HepG2 (cell line): Measurements from ENCODE around the gene NPB. TPM values are rescaled to one million over a fixed set of nuclear protein-coding genes. Genes with fewer than 3 reads are reported as not detected.

Experiments used
- ATAC-seq: fragments of 200-7000 bp; cut with Tn5 transposase; 3 replicates; pipeline ENCODE4 v1.9.1; 2020; ENCODE audit warnings: mild to moderate bottlenecking, moderate library complexity
- BruUV-seq: library from RNA; stranded (reverse); fragments of 400-500 nt; replicated peaks from 2 replicates; lab custom pipeline; 2021; lab: Mats Ljungman, UMichigan
- CTCF ChIA-PET: fragments of 300-600 bp; formaldehyde crosslinking; extraction: SDS; loops from one replicate; lab custom pipeline; 2021; ENCODE audit warnings: low total read pairs, inconsistent platforms, low intra/inter-chr PET ratio; lab: Yijun Ruan, JAX
- POLR2A ChIA-PET: fragments of 350-600 bp; sonication (Branson Sonifier 250); formaldehyde crosslinking; loops from one replicate; lab custom pipeline; 2020; ENCODE audit warnings: antibody characterized with exemption, inconsistent platforms; lab: Yijun Ruan, JAX
- DNase-seq: peaks from one replicate; pipeline ENCODE4 v3.0.0-alpha.2; 2015; ENCODE audit warnings: low spot score
- FAIRE-seq: peaks from 3 replicates; lab custom pipeline; 2011; peaks lifted over from hg19 to GRCh38; lab: Jason Lieb, UNC
- H2AFZ ChIP-seq: one replicate; pipeline ENCODE4 v1.6.1; 2011; ENCODE audit warnings: low read length, inconsistent platforms
- H3K27ac ChIP-seq: fragments of 300-600 bp; 3 replicates; pipeline ENCODE4 v1.8.0; 2011; ENCODE audit warnings: mixed run types, mild to moderate bottlenecking, mixed read lengths, low read length, inconsistent platforms; ENCODE audit not compliant: insufficient read depth; ENCODE audit errors: extremely low read length
- H3K27me3 ChIP-seq, 2 experiments: fragments of 200-600 bp in 1 of 2; 2 replicates in 1 of 2; 3 replicates in 1 of 2; pipeline versions ENCODE4 v1.6.0 to v1.8.0; 2011; ENCODE audit warnings: low read length in 2 of 2, mild to moderate bottlenecking in 2 of 2, moderate library complexity in 2 of 2, inconsistent platforms in 1 of 2; ENCODE audit not compliant: insufficient read depth in 2 of 2, control insufficient read depth in 1 of 2
- H3K36me3 ChIP-seq, 2 experiments: fragments of 200-600 bp in 1 of 2; replicated peaks in 1 of 2; 2 replicates in 1 of 2; 3 replicates in 1 of 2; pipeline versions ENCODE4 v1.5.1 to v1.8.0; 2011; ENCODE audit warnings: low read length in 2 of 2, inconsistent platforms in 1 of 2; ENCODE audit not compliant: insufficient read depth in 2 of 2, control insufficient read depth in 1 of 2
- H3K4me1 ChIP-seq: 2 replicates; pipeline ENCODE4 v1.5.1; 2012; ENCODE audit warnings: low read length, inconsistent platforms; ENCODE audit not compliant: insufficient read depth
- H3K4me2 ChIP-seq: 2 replicates; pipeline ENCODE4 v1.6.0; 2011; ENCODE audit warnings: low read depth, low read length, inconsistent platforms
- H3K4me3 ChIP-seq, 3 experiments: fragments of 200-600 bp in 1 of 3; sonication (generic), shearing (Covaris generic) in 1 of 3; replicated peaks in 1 of 3; 2 replicates each; pipeline ENCODE4 v1.5.1; 2011 to 2016; ENCODE audit warnings: low read length in 3 of 3, inconsistent platforms in 2 of 3, low read depth in 2 of 3, mild to moderate bottlenecking in 2 of 3, control low read depth in 1 of 3, mixed read lengths in 1 of 3; ENCODE audit not compliant: insufficient read depth in 1 of 3
- H3K79me2 ChIP-seq: one replicate; pipeline ENCODE4 v1.6.1; 2011; ENCODE audit warnings: low read length, inconsistent platforms; ENCODE audit not compliant: insufficient read depth
- H3K9ac ChIP-seq: 2 replicates; pipeline ENCODE4 v1.6.0; 2011; ENCODE audit warnings: mild to moderate bottlenecking, low read depth, low read length, inconsistent platforms; ENCODE audit not compliant: insufficient read depth
- H3K9me3 ChIP-seq: 2 replicates; pipeline ENCODE4 v1.5.1; 2012; ENCODE audit warnings: mild to moderate bottlenecking, low read length
- H4K20me1 ChIP-seq: 2 replicates; pipeline ENCODE4 v1.6.0; 2011; ENCODE audit warnings: inconsistent platforms, mild to moderate bottlenecking, low read length, moderate library complexity; ENCODE audit not compliant: insufficient read depth
- ARNTL ChIP-seq: sonication (generic); formaldehyde crosslinking; IDR thresholded peaks from 2 replicates; pipeline ENCODE4 v1.4.0; 2020; ENCODE audit warnings: mild to moderate bottlenecking, missing genetic modification reagents
- BCL3 ChIP-seq: sonication (generic); formaldehyde crosslinking; IDR thresholded peaks from 2 replicates; pipeline ENCODE4 v1.5.1; 2020; ENCODE audit warnings: mild to moderate bottlenecking, missing genetic modification reagents, moderate library complexity
- CCAR2 ChIP-seq: fragments of 200-400 bp; formaldehyde crosslinking; optimal IDR thresholded peaks from 2 replicates; pipeline ENCODE3; 2018; ENCODE audit warnings: low read depth, mild to moderate bottlenecking, low read length, moderate library complexity
- ESRRA ChIP-seq: sonication (generic); formaldehyde crosslinking; IDR thresholded peaks from 2 replicates; pipeline ENCODE4 v1.5.1; 2020; ENCODE audit warnings: mild to moderate bottlenecking, low read depth, missing genetic modification reagents
- KDM4B ChIP-seq: sonication (generic); formaldehyde crosslinking; IDR thresholded peaks from 2 replicates; pipeline ENCODE4 v1.4.0; 2020; ENCODE audit warnings: missing genetic modification reagents
- LBX2 ChIP-seq: sonication (generic); formaldehyde crosslinking; IDR thresholded peaks from 2 replicates; pipeline ENCODE4 v1.5.0; 2020; ENCODE audit warnings: missing genetic modification reagents, mild to moderate bottlenecking, borderline replicate concordance
- PREB ChIP-seq: sonication (generic); formaldehyde crosslinking; IDR thresholded peaks from 2 replicates; pipeline ENCODE4 v1.4.0; 2020; ENCODE audit warnings: missing genetic modification reagents
- REPIN1 ChIP-seq: sonication (generic); formaldehyde crosslinking; IDR thresholded peaks from 2 replicates; pipeline ENCODE4 v1.8.0; 2022; ENCODE audit warnings: missing genetic modification reagents, low read depth, mild to moderate bottlenecking, borderline replicate concordance
- SETDB1 ChIP-seq: sonication (generic); formaldehyde crosslinking; IDR thresholded peaks from 2 replicates; pipeline ENCODE4 v1.5.1; 2020; ENCODE audit warnings: missing genetic modification reagents, mild to moderate bottlenecking, borderline replicate concordance
- SOX13 ChIP-seq, 3 experiments: fragments of 450-650 bp in 1 of 3; sonication (generic) in 1 of 3; formaldehyde crosslinking in 1 of 3; IDR thresholded peaks in 2 of 3; conservative IDR thresholded peaks in 1 of 3; 2 replicates each; pipeline versions ENCODE4 v1.5.0 to v1.6.1; 2016 to 2020; ENCODE audit warnings: antibody characterized with exemption in 1 of 3, mild to moderate bottlenecking in 1 of 3, missing compliant biosample characterization in 1 of 3, missing genetic modification reagents in 1 of 3, moderate library complexity in 1 of 3
- SRY ChIP-seq: sonication (generic); formaldehyde crosslinking; IDR thresholded peaks from 2 replicates; pipeline ENCODE4 v1.8.0; 2022; ENCODE audit warnings: mild to moderate bottlenecking, missing genetic modification reagents
- ZNF260 ChIP-seq: sonication (generic); formaldehyde crosslinking; IDR thresholded peaks from 2 replicates; pipeline ENCODE4 v1.4.0; 2020; ENCODE audit warnings: missing genetic modification reagents, low read depth, mild to moderate bottlenecking, borderline replicate concordance
- ZNF501 ChIP-seq: sonication (generic); formaldehyde crosslinking; IDR thresholded peaks from 2 replicates; pipeline ENCODE4 v1.5.1; 2020; ENCODE audit warnings: mild to moderate bottlenecking, moderate library complexity, missing genetic modification reagents
- ZNF543 ChIP-seq: sonication (generic); formaldehyde crosslinking; IDR thresholded peaks from 2 replicates; pipeline ENCODE4 v1.4.0; 2020; ENCODE audit warnings: mild to moderate bottlenecking, missing genetic modification reagents
- ZNF687 ChIP-seq: sonication (generic); formaldehyde crosslinking; IDR thresholded peaks from 2 replicates; pipeline ENCODE4 v1.5.1; 2020; ENCODE audit warnings: mild to moderate bottlenecking, missing genetic modification reagents, moderate library complexity
- WGBS: methylation state at CpG from one replicate; pipeline ENCODE4 v1.1.6; 2017; ENCODE audit warnings: low lambda C conversion rate; 5-methylcytosine and 5-hydroxymethylcytosine counted together
- in situ Hi-C: cut with HindIII; loops from 2 replicates; pipeline ENCODE4 v1.10.0; 2017; ENCODE audit warnings: low pct_unique_long_range_greater_than_20kb; ENCODE audit not compliant: extremely low pct_ligation_motif_present
- intact Hi-C: fragments of 100-400 bp; cut with micrococcal nuclease; formaldehyde crosslinking; loops from one replicate; pipeline ENCODE4 v1.10.0; 2022; ENCODE audit not compliant: unreplicated experiment
- polyA plus RNA-seq, 8 experiments: library from polyadenylated mRNA; depleted of rRNA in 3 of 8; stranded (reverse) in 7 of 8; unstranded in 1 of 8; fragments of >200 nt; fragmentation: Illumina TruSeq in 4 of 8; extraction: Trizol in 4 of 8; gene quantifications; 2 replicates each; pipeline versions ENCODE4 v1.2.1 to v1.2.3, GENCODE V29; 2011 to 2016; ENCODE audit warnings: low read depth in 4 of 8, missing spikeins in 1 of 8, mixed read lengths in 1 of 8; ENCODE audit not compliant: insufficient read depth in 1 of 8
- total RNA-seq, 5 experiments: library from RNA; depleted of rRNA; stranded (reverse); fragments of >200 nt; fragmentation: Illumina TruSeq; extraction: Trizol; gene quantifications; 2 replicates each; pipeline ENCODE4 v1.2.3, GENCODE V29; 2016; ENCODE audit warnings: low read depth in 1 of 5

NPB gene
- total and polyA plus RNA-seq, 2 of the 13 experiments (the other 11 are each of a cell fraction or from before 2014, with no cell fraction given), result 0.11 to 0.93 TPM

- H3K4me1 ChIP-seq, result peaks cover 85% of the 10 kb centered on the region
- H3K9me3 ChIP-seq, result no peaks in the 10 kb centered on the region
- peak overlapping the region; percentile 44 for H3K4me2 ChIP-seq
- peaks cover 18 to 39% of the 10 kb centered on the region in 2 experiments for H3K36me3 ChIP-seq
- peaks cover 48% of the 10 kb centered on the region for H3K79me2 ChIP-seq
- no TSS peak for BruUV-seq
- H3K27ac ChIP-seq, result peak overlapping the region; percentile 61
- no peak overlapping the region; a peak in 1 of 6 replicates for H3K4me3 ChIP-seq
- CTCF ChIA-PET, result no interaction called here
- intact Hi-C loops, result loop anchor here (5.0 kb wide), 1 partner anchor 156 kb away; the partner anchor contains the start of genes CENPX and LRRC45
- peak; percentile 68 for DNase-seq
- no peak for FAIRE-seq
- POLR2A ChIA-PET, result interaction anchor here (0.5 to 3.8 kb wide), 14 partner anchors 10 to 241 kb away, joined by 3 to 15 read pairs (median 4); partner anchors contain the start of genes ALYREF, ANAPC11, CENPX and LRRC45
- WGBS, result 87% methylated on average over 14 of the region's 18 CpGs
- in situ Hi-C loops, result no loop called here
- no peak for ATAC-seq
- H3K27me3 ChIP-seq, result no peaks in the 10 kb centered on the region; a peak in 1 of 5 replicates
- no peak overlapping the region for H2AFZ ChIP-seq
- H4K20me1 ChIP-seq, result peaks cover 53% of the 10 kb centered on the region; the same call in 1 of the 2 replicates
- H3K9ac ChIP-seq, result peak overlapping the region; percentile 52
- TF ChIP-seq ESRRA (no peak), ZNF501 (no peak), PREB (CRISPR knock-in tag) (no peak), ARNTL (CRISPR knock-in tag) (no peak), KDM4B (CRISPR knock-in tag) (no peak), ZNF260 (CRISPR knock-in tag) (no peak), BCL3 (no peak), LBX2 (CRISPR knock-in tag) (no peak), ZNF687 (CRISPR knock-in tag) (peak; percentile 71), REPIN1 (CRISPR knock-in tag) (no peak), ZNF543 (CRISPR knock-in tag) (no peak), SETDB1 (no peak), SOX13 (IDR thresholded peaks at IDR 0.05) (0 out of 2 replicates have a peak, but pooled peaks have one; percentile 26), SOX13 (CRISPR knock-in tag; conservative IDR thresholded peaks at IDR 0.05 in 1 of 2, IDR thresholded peaks at IDR 0.05 in 1 of 2) (0 out of 4 replicates have a peak, but pooled peaks of 1 of the 2 experiments have one; percentile 28), SRY (CRISPR knock-in tag) (0 out of 2 replicates have a peak, but pooled peaks have one; percentile 29), CCAR2 (no peak)
Measured at GRCh38 chr17:81865733-81866439, 36.2 kb upstream of the NPB start.
